ENCODE results near the gene PIGW.

The PIGW gene

GRCh38 chr17:36494674-36495073 is 40.1 kb upstream of the PIGW start:
- peaks cover 52% of the 10 kb centered on the region for H3K36me3 ChIP-seq
- TF ChIP-seq CTCF (IDR thresholded peaks at IDR 0.05; ENCODE audit: low read depth, low read length), result no peak
- DNase-seq, result no peak
- H3K4me3 ChIP-seq (ENCODE audit: low read depth, low read length), result no peak overlapping the region
- no peaks in the 10 kb centered on the region for H3K9me3 ChIP-seq
- H3K4me1 ChIP-seq, result peaks cover 16% of the 10 kb centered on the region
- H3K27me3 ChIP-seq, result no peaks in the 10 kb centered on the region

DNA sequence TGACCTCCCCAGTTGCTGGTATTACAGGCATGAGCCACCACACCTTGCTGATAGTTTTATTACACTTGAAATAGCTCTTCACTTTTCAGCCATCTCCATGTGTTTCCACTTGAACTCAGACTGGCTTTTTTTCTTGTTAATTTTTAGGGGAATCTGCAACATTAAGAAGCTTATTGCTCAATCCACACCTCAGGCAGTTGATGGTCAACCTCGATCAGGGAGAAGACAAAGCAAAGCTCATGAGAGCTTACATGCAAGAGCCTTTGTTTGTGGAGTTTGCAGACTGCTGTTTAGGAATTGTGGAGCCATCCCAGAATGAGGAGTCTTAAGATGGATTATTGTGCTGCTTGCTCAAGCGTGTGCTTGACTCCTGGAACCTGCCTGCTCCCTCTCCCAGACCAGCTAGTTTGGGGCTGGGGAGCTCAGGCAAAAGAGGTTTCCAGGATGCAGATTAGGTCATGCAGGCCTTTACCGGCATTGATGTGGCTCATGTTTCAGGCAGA is 39.7 kb upstream of the PIGW start:
- Histone ChIP-seq H3K36me3 (peaks cover 52% of the 10 kb centered on the region), H3K4me3 (ENCODE audit: low read depth, low read length) (no peak overlapping the region)
- DNase-seq, result no peak

DNA sequence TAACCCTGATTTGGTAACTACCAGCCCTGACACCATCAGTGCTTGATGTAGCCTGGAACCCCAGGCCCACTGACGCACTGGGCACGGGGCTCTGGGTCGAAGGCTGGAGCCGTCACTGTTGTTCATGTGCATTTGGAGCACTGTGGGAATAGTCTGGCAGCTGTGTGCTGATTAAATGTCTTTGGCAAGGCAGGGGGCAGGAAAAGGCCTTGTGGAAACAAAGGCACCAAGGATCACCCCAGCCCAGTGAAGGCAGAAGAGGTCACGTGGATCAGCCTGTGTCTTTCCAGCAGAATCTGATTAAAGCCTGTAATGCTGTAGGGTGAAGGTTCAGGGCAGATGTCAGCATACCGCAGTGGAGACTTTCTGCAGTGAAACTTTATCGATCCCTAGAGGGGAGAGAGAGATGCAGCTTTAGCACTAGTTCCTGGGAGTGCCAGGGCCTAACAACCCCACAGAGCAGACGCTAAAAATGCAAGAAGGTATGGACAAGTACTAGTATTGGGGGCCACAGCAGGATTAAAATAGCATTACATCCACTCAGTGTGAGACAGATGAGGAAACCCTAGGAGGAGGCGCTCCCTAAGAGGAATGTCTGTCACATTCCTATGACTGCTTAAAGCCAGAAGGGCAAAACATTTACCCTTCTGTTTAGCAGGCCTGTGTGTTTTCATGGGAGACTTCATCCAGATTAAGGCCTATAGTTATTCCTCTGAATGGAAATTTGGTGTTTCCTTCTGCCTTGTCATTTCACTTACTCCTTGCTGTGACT is 38.6 kb upstream of the PIGW start:
- DNase-seq, result no peak
- no peaks in the 10 kb centered on the region for H3K9me3 ChIP-seq
- peaks cover 57% of the 10 kb centered on the region for H3K36me3 ChIP-seq
- H3K27me3 ChIP-seq, result no peaks in the 10 kb centered on the region
- H3K4me3 ChIP-seq (ENCODE audit: low read depth, low read length), result no peak overlapping the region
- TF ChIP-seq CTCF (IDR thresholded peaks at IDR 0.05; ENCODE audit: low read depth, low read length), result no peak
- H3K4me1 ChIP-seq, result peaks cover 16% of the 10 kb centered on the region

More for the DNA sequence above, 39.7 kb upstream of the PIGW start:
- no peaks in the 10 kb centered on the region for H3K27me3 ChIP-seq
- peaks cover 16% of the 10 kb centered on the region for H3K4me1 ChIP-seq
- no peak for TF ChIP-seq CTCF (IDR thresholded peaks at IDR 0.05; ENCODE audit: low read depth, low read length)
- H3K9me3 ChIP-seq, result no peaks in the 10 kb centered on the region

GRCh38 chr17:36498155-36498554 is 36.6 kb upstream of the PIGW start:
- TF ChIP-seq CTCF (IDR thresholded peaks at IDR 0.05; ENCODE audit: low read depth, low read length), result no peak
- peaks cover 16% of the 10 kb centered on the region for H3K4me1 ChIP-seq
- H3K4me3 ChIP-seq (ENCODE audit: low read depth, low read length), result 0 out of 2 replicates have a peak overlapping the region, but pooled peaks have one; percentile 2
- H3K27me3 ChIP-seq, result no peaks in the 10 kb centered on the region
- peaks cover 56% of the 10 kb centered on the region for H3K36me3 ChIP-seq
- peak; percentile 83 for DNase-seq
- H3K9me3 ChIP-seq, result no peaks in the 10 kb centered on the region

DNA sequence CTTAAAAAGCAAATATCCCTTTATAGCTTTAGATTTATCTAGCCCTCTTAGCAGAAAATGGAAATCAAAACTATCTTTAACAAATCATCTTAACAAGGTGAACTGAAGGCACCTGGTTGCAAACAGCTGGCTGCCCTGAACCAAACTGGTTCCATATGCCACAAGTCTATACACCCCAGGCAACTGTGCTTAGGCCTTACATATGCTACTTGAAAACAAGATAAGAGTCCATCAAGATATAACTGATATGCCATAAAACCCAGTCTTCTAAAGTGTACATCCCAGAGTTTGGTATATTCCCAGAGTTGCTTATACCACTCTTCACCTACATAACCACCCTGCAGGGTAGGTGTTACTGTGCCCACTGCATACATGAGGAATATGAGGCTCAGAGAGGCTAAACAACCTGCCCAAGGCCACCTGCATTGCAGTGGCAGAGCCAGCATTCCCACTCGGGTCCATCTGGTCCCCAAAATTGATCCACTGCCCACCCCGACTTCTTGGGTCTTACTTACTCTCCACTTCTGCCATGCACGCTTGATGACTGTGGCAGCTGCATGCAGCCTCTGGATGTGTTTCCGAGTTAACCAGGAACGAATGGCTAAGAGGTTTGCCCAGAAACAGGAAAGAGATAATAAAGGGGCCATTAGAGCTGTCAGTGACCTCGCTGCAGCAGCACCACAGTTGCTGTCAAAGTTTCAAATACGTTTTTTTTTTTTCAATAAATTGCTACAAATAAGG is 36.1 kb upstream of the PIGW start:
- TF ChIP-seq CTCF (IDR thresholded peaks at IDR 0.05; ENCODE audit: low read depth, low read length), result no peak
- Histone ChIP-seq H3K9me3 (no peaks in the 10 kb centered on the region), H3K4me3 (ENCODE audit: low read depth, low read length) (peak overlapping the region; percentile 12; the same call in 1 of the 2 replicates), H3K27me3 (no peaks in the 10 kb centered on the region), H3K4me1 (peaks cover 16% of the 10 kb centered on the region), H3K36me3 (peaks cover 56% of the 10 kb centered on the region)
- DNase-seq, result peak; percentile 35
